ENCODE data around the gene HSPA4L. TPM values are rescaled to one million over a fixed set of nuclear protein-coding genes. Genes with fewer than 3 reads are reported as not detected.

The HSPA4L gene
- total and polyA plus RNA-seq, 2 donors (not counting 3 experiments of a cell fraction or from before 2014, with no cell fraction given): 1.3 to 12.4 TPM

GRCh38 chr4:127856813-127857447, 74.8 kb downstream of the HSPA4L start:
- H3K27me3 ChIP-seq (ENCODE audit: control insufficient read depth in 2 of 2, insufficient read depth in 2 of 2, low read length in 2 of 2): no peaks in the 10 kb centered on the region
- dilution Hi-C loops (cut with MboI; ENCODE audit: extremely low pct_ligation_motif_present, low sequenced_read_pairs) (no loop called here), intact Hi-C loops (cut with micrococcal nuclease) (no loop called here)
- TF ChIP-seq MYC (IDR thresholded peaks at IDR 0.05; ENCODE audit: low read depth, low read length) (no peak), EZH2 (IDR thresholded peaks at IDR 0.05; ENCODE audit: borderline replicate concordance, low read depth, low read length, severe bottlenecking) (no peak), GATA2 (IDR thresholded peaks at IDR 0.05; ENCODE audit: insufficient read depth, insufficient read length, low read depth, low read length) (no peak), FOS (IDR thresholded peaks at IDR 0.05; ENCODE audit: borderline replicate concordance, insufficient read depth, low read length) (no peak), POLR2AphosphoS5 (IDR thresholded peaks at IDR 0.05; ENCODE audit: insufficient read depth, low read depth, low read length) (no peak), POLR2A (IDR thresholded peaks at IDR 0.05; ENCODE audit: low read depth, low read length) (no peak), JUN (IDR thresholded peaks at IDR 0.05; ENCODE audit: borderline replicate concordance, insufficient read depth, insufficient read length, low read depth) (no peak)
- TF ChIP-seq, protein P1, sequence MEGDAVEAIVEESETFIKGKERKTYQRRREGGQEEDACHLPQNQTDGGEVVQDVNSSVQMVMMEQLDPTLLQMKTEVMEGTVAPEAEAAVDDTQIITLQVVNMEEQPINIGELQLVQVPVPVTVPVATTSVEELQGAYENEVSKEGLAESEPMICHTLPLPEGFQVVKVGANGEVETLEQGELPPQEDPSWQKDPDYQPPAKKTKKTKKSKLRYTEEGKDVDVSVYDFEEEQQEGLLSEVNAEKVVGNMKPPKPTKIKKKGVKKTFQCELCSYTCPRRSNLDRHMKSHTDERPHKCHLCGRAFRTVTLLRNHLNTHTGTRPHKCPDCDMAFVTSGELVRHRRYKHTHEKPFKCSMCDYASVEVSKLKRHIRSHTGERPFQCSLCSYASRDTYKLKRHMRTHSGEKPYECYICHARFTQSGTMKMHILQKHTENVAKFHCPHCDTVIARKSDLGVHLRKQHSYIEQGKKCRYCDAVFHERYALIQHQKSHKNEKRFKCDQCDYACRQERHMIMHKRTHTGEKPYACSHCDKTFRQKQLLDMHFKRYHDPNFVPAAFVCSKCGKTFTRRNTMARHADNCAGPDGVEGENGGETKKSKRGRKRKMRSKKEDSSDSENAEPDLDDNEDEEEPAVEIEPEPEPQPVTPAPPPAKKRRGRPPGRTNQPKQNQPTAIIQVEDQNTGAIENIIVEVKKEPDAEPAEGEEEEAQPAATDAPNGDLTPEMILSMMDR (IDR thresholded peaks at IDR 0.05; ENCODE audit: extremely low read depth in 1 of 2, insufficient read depth in 1 of 2, low read depth in 1 of 2, low read length in 2 of 2): no peak
- TF ChIP-seq, protein P2, sequence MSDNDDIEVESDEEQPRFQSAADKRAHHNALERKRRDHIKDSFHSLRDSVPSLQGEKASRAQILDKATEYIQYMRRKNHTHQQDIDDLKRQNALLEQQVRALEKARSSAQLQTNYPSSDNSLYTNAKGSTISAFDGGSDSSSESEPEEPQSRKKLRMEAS (IDR thresholded peaks at IDR 0.05; ENCODE audit: insufficient read depth, insufficient read length): no peak
- CTCF ChIA-PET: interaction anchor here (1.0 kb wide), 1 partner anchor 11 kb away, joined by 3 read pairs; no protein-coding TSS in a partner anchor
- FAIRE-seq: no peak
- H3K27ac ChIP-seq (ENCODE audit: insufficient read depth, low read depth, low read length): no peak overlapping the region
- H4K20me1 ChIP-seq (replicated peaks; ENCODE audit: control insufficient read depth, extremely low read depth, insufficient read depth, low read length): no peaks in the 10 kb centered on the region
- H3K9ac ChIP-seq (replicated peaks; ENCODE audit: extremely low read depth, insufficient read depth, low read length): no peak overlapping the region
- DNase-seq (ENCODE audit: low read depth, low spot score): no peak
- no peaks in the 10 kb centered on the region for H3K9me1 ChIP-seq (replicated peaks; ENCODE audit: control insufficient read depth, extremely low read depth, insufficient read depth, low read length)
- H3K4me3 ChIP-seq (replicated peaks in 1 of 3; ENCODE audit: insufficient read depth in 1 of 3, low read depth in 1 of 3, low read length in 3 of 3): no peak overlapping the region
- no peaks in the 10 kb centered on the region for H3K9me3 ChIP-seq (replicated peaks; ENCODE audit: control insufficient read depth, insufficient read depth, low read length)
- POLR2A ChIA-PET: no interaction called here
- no peaks in the 10 kb centered on the region for H3K36me3 ChIP-seq (ENCODE audit: control insufficient read depth in 2 of 2, extremely low read depth in 1 of 2, insufficient read depth in 2 of 2, low read length in 2 of 2)
- BruUV-seq (replicated peaks): no TSS peak
- H3K4me2 ChIP-seq (ENCODE audit: insufficient read depth, low read length): no peak overlapping the region
- no peaks in the 10 kb centered on the region for H3K4me1 ChIP-seq (ENCODE audit: control insufficient read depth, extremely low read depth, insufficient read depth, low read length)
- H3K79me2 ChIP-seq (ENCODE audit: control insufficient read depth, insufficient read depth, low read length): no peaks in the 10 kb centered on the region
- no peak overlapping the region for H2AFZ ChIP-seq (ENCODE audit: low read depth, low read length)

All from endothelial cell of umbilical vein (primary cell).